K562 (cell line): Measurements from ENCODE around the gene LCN1. TPM values are rescaled to one million over a fixed set of nuclear protein-coding genes. Genes with fewer than 3 reads are reported as not detected.

Experiments
- BDP1 ChIP-seq: IDR thresholded peaks from 3 replicates; pipeline ENCODE4 v1.6.1; 2011; ENCODE audit not compliant: insufficient read length, insufficient read depth
- BRD4 ChIP-seq: fragments of 200-600 bp; sonication (generic); IDR thresholded peaks from 2 replicates; pipeline ENCODE4 v1.6.1; 2017; ENCODE audit warnings: inconsistent platforms
- CTBP1 ChIP-seq: fragments of 450-650 bp; IDR thresholded peaks from 2 replicates; pipeline ENCODE4 v1.6.1; 2016; ENCODE audit warnings: borderline replicate concordance
- FOXJ2 ChIP-seq: fragments of 200-800 bp; sonication (Bioruptor generic); IDR thresholded peaks from 2 replicates; pipeline ENCODE4 v1.6.1; 2016; ENCODE audit warnings: missing genetic modification characterization, missing compliant biosample characterization
- GATAD2B ChIP-seq: fragments of 450-650 bp; IDR thresholded peaks from 2 replicates; pipeline ENCODE4 v1.6.1; 2017; ENCODE audit warnings: mild to moderate bottlenecking, borderline replicate concordance
- HDAC6 ChIP-seq: IDR thresholded peaks from 2 replicates; pipeline ENCODE4 v1.6.1; 2012; ENCODE audit warnings: low read depth, mild to moderate bottlenecking, control low read depth, inconsistent platforms, low read length, moderate library complexity
- HNRNPUL1 ChIP-seq: fragments of 200-400 bp; formaldehyde crosslinking; IDR thresholded peaks from 2 replicates; pipeline ENCODE4 v1.6.1; 2017; ENCODE audit warnings: low read length
- MCM3 ChIP-seq: fragments of 450-650 bp; IDR thresholded peaks from 2 replicates; pipeline ENCODE4 v1.6.1; 2016
- MTA1 ChIP-seq: fragments of 450-650 bp; IDR thresholded peaks from 2 replicates; pipeline ENCODE4 v1.6.1; 2017; ENCODE audit warnings: borderline replicate concordance
- RBM14 ChIP-seq: fragments of 200-400 bp; formaldehyde crosslinking; IDR thresholded peaks from 2 replicates; pipeline ENCODE4 v1.6.1; 2018; ENCODE audit warnings: low read depth, mild to moderate bottlenecking, low read length, moderate library complexity, borderline replicate concordance; ENCODE audit not compliant: insufficient read depth
- SLC30A9 ChIP-seq: fragments of 250-450 bp; sonication (Bioruptor Pico); IDR thresholded peaks from 2 replicates; pipeline ENCODE4 v1.8.0; 2022; ENCODE audit warnings: mild to moderate bottlenecking, moderate library complexity
- TARDBP ChIP-seq: fragments of 450-650 bp; IDR thresholded peaks from 2 replicates; pipeline ENCODE4 v1.6.1; 2016
- XRCC5 ChIP-seq: fragments of 200-400 bp; formaldehyde crosslinking; IDR thresholded peaks from 2 replicates; pipeline ENCODE4 v1.6.1; 2017; ENCODE audit warnings: low read depth, mild to moderate bottlenecking, low read length
- ZBTB49 ChIP-seq: sonication (generic); formaldehyde crosslinking; IDR thresholded peaks from 2 replicates; pipeline ENCODE4 v1.8.0; 2022; ENCODE audit warnings: missing genetic modification reagents, mild to moderate bottlenecking, borderline replicate concordance
- ZKSCAN8 ChIP-seq: fragments of 200-800 bp; sonication (Bioruptor generic); IDR thresholded peaks from 2 replicates; pipeline ENCODE4 v1.6.1; 2016; ENCODE audit warnings: missing genetic modification characterization, missing compliant biosample characterization
- ZNF77 ChIP-seq: fragments of 250-450 bp; sonication (Bioruptor Pico); IDR thresholded peaks from 2 replicates; pipeline ENCODE4 v1.5.0; 2020
- polyA plus RNA-seq, 8 experiments: library from polyadenylated mRNA; depleted of rRNA in 4 of 8; stranded (reverse) in 5 of 8; unstranded in 3 of 8; fragments of >200 nt; fragmentation: Nextera tagmentation in 2 of 8; fragmentation: Illumina TruSeq in 1 of 8; extraction: Ambion mirVana in 2 of 8; extraction: Trizol in 1 of 8; gene quantifications; 2 replicates each; pipeline versions ENCODE4 v1.2.1 to v1.2.3, GENCODE V29; 2011 to 2014; ENCODE audit warnings: inconsistent platforms in 1 of 8, missing spikeins in 1 of 8
- total RNA-seq, 7 experiments: library from RNA; depleted of rRNA in 6 of 7; stranded (reverse); fragments of >200 nt in 6 of 7; fragmentation: Illumina TruSeq in 2 of 7; extraction: Trizol in 2 of 7; gene quantifications; 2 replicates each; pipeline versions ENCODE4 v1.2.1 to v1.2.3, GENCODE V29; 2011 to 2021; ENCODE audit warnings: low replicate concordance in 1 of 7
- TF ChIP-seq, protein P1 (sequence below): sonication (generic); formaldehyde crosslinking; IDR thresholded peaks from 2 replicates; pipeline ENCODE4 v1.8.1; 2023; ENCODE audit warnings: missing genetic modification reagents, mild to moderate bottlenecking, borderline replicate concordance
- TF ChIP-seq, protein P2 (sequence below): fragments of 250-450 bp; sonication (Bioruptor Pico); IDR thresholded peaks from 2 replicates; pipeline ENCODE4 v1.8.0; 2021; ENCODE audit warnings: moderate library complexity, mild to moderate bottlenecking, inconsistent platforms

The LCN1 gene
- total and polyA plus RNA-seq, 9 of the 15 experiments (the other 6 are each of a cell fraction or from before 2014, with no cell fraction given): not detected

GRCh38 chr9:135506327-135507103 is 14.7 kb upstream of the LCN1 start (continued):
- TF ChIP-seq, protein P1, sequence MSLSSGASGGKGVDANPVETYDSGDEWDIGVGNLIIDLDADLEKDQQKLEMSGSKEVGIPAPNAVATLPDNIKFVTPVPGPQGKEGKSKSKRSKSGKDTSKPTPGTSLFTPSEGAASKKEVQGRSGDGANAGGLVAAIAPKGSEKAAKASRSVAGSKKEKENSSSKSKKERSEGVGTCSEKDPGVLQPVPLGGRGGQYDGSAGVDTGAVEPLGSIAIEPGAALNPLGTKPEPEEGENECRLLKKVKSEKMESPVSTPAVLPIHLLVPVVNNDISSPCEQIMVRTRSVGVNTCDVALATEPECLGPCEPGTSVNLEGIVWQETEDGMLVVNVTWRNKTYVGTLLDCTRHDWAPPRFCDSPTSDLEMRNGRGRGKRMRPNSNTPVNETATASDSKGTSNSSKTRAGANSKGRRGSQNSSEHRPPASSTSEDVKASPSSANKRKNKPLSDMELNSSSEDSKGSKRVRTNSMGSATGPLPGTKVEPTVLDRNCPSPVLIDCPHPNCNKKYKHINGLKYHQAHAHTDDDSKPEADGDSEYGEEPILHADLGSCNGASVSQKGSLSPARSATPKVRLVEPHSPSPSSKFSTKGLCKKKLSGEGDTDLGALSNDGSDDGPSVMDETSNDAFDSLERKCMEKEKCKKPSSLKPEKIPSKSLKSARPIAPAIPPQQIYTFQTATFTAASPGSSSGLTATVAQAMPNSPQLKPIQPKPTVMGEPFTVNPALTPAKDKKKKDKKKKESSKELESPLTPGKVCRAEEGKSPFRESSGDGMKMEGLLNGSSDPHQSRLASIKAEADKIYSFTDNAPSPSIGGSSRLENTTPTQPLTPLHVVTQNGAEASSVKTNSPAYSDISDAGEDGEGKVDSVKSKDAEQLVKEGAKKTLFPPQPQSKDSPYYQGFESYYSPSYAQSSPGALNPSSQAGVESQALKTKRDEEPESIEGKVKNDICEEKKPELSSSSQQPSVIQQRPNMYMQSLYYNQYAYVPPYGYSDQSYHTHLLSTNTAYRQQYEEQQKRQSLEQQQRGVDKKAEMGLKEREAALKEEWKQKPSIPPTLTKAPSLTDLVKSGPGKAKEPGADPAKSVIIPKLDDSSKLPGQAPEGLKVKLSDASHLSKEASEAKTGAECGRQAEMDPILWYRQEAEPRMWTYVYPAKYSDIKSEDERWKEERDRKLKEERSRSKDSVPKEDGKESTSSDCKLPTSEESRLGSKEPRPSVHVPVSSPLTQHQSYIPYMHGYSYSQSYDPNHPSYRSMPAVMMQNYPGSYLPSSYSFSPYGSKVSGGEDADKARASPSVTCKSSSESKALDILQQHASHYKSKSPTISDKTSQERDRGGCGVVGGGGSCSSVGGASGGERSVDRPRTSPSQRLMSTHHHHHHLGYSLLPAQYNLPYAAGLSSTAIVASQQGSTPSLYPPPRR (CRISPR knock-in tag): peak; percentile 65; the same call in 1 of the 2 replicates
- TF ChIP-seq SLC30A9 (CRISPR knock-in tag) (no peak), GATAD2B (no peak), MTA1 (no peak), BRD4 (no peak), TARDBP (no peak), MCM3 (no peak), FOXJ2 (tag) (no peak), HNRNPUL1 (no peak), ZKSCAN8 (no peak), BDP1 (no peak), XRCC5 (no peak), CTBP1 (peak; percentile 63; the same call in 1 of the 2 replicates), RBM14 (no peak), ZNF77 (CRISPR knock-in tag) (no peak), HDAC6 (no peak), ZBTB49 (CRISPR knock-in tag) (no peak)
- TF ChIP-seq, protein P2, sequence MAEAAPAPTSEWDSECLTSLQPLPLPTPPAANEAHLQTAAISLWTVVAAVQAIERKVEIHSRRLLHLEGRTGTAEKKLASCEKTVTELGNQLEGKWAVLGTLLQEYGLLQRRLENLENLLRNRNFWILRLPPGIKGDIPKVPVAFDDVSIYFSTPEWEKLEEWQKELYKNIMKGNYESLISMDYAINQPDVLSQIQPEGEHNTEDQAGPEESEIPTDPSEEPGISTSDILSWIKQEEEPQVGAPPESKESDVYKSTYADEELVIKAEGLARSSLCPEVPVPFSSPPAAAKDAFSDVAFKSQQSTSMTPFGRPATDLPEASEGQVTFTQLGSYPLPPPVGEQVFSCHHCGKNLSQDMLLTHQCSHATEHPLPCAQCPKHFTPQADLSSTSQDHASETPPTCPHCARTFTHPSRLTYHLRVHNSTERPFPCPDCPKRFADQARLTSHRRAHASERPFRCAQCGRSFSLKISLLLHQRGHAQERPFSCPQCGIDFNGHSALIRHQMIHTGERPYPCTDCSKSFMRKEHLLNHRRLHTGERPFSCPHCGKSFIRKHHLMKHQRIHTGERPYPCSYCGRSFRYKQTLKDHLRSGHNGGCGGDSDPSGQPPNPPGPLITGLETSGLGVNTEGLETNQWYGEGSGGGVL (CRISPR knock-in tag): no peak
